H1 (cell line): ENCODE data around the gene DHRS7C. TPM values are rescaled to one million over a fixed set of nuclear protein-coding genes. Genes with fewer than 3 reads are reported as not detected.
A peak's percentile ranks its signal among the peaks of the same experiment; 100 is the strongest.

Experiments
- CTCF ChIA-PET: fragments of 300-600 bp; sonication (Branson Sonifier 250); formaldehyde crosslinking; loops from one replicate; lab custom pipeline; 2021; ENCODE audit not compliant: partially characterized antibody; lab: Charles Lee
- POLR2A ChIA-PET: fragments of 300-600 bp; sonication (Branson Sonifier 250); formaldehyde crosslinking; loops from one replicate; lab custom pipeline; 2021; ENCODE audit warnings: inconsistent platforms; ENCODE audit not compliant: partially characterized antibody; lab: Charles Lee
- DNase-seq, 2 experiments: peaks; one replicate each; pipeline versions ENCODE4 v3.0.0 to v3.0.0-alpha.2; 2010 to 2022; ENCODE audit warnings: low spot score in 2 of 2, low read depth in 1 of 2, mixed read lengths in 1 of 2
- FAIRE-seq: peaks from 2 replicates; lab custom pipeline; 2011; peaks lifted over from hg19 to GRCh38; lab: Jason Lieb, UNC
- H2AFZ ChIP-seq: 2 replicates; pipeline ENCODE4 v1.8.1; 2012; ENCODE audit warnings: low read length, inconsistent platforms
- H2AK5ac ChIP-seq: 2 replicates; pipeline ENCODE4 v1.6.1; 2013; ENCODE audit warnings: low read depth, low read length
- H2BK120ac ChIP-seq: replicated peaks from 2 replicates; pipeline ENCODE3; 2013; ENCODE audit warnings: low read depth, low read length, inconsistent platforms
- H2BK12ac ChIP-seq: 2 replicates; pipeline ENCODE4 v1.6.1; 2013; ENCODE audit warnings: low read depth, low read length
- H2BK15ac ChIP-seq: 2 replicates; pipeline ENCODE4 v1.6.1; 2013; ENCODE audit warnings: low read length
- H2BK20ac ChIP-seq: 2 replicates; pipeline ENCODE4 v1.6.1; 2013; ENCODE audit warnings: low read length
- H2BK5ac ChIP-seq: 2 replicates; pipeline ENCODE4 v1.6.1; 2013; ENCODE audit warnings: low read depth, low read length
- H3K14ac ChIP-seq: 2 replicates; pipeline ENCODE4 v1.6.1; 2013; ENCODE audit warnings: inconsistent platforms; ENCODE audit not compliant: insufficient read length
- H3K18ac ChIP-seq: 2 replicates; pipeline ENCODE4 v1.6.1; 2013; ENCODE audit warnings: low read length; ENCODE audit errors: extremely low read depth
- H3K23ac ChIP-seq: 2 replicates; pipeline ENCODE4 v1.6.1; 2013; ENCODE audit warnings: inconsistent platforms; ENCODE audit not compliant: insufficient read length
- H3K23me2 ChIP-seq: 2 replicates; pipeline ENCODE4 v1.6.1; 2013; ENCODE audit warnings: low read depth, low read length
- H3K27ac ChIP-seq: 2 replicates; pipeline ENCODE4 v1.6.1; 2011; ENCODE audit warnings: low read depth, low read length, inconsistent platforms
- H3K27me3 ChIP-seq, 4 experiments: replicated peaks in 1 of 4; 1 replicate in 1 of 4; 2 replicates in 3 of 4; pipeline versions ENCODE4 v1.6.1 to v1.8.1; 2011 to 2013; ENCODE audit warnings: low read length in 3 of 4, mild to moderate bottlenecking in 3 of 4, inconsistent platforms in 2 of 4, mixed read lengths in 2 of 4, moderate library complexity in 1 of 4; ENCODE audit not compliant: control insufficient read depth in 3 of 4, insufficient read depth in 3 of 4; ENCODE audit errors: extremely low read depth in 1 of 4
- H3K36me3 ChIP-seq, 4 experiments: 2 replicates each; pipeline versions ENCODE4 v1.6.1 to v1.8.1; 2011 to 2013; ENCODE audit warnings: mild to moderate bottlenecking in 4 of 4, low read length in 3 of 4, moderate library complexity in 2 of 4, control low read depth in 1 of 4, inconsistent platforms in 1 of 4; ENCODE audit not compliant: insufficient read depth in 4 of 4, control insufficient read depth in 2 of 4
- H3K4ac ChIP-seq: replicated peaks from 2 replicates; pipeline ENCODE3; 2013; ENCODE audit warnings: low read length, low read depth, mixed read lengths, inconsistent platforms; ENCODE audit not compliant: insufficient read length
- H3K4me1 ChIP-seq, 4 experiments: replicated peaks in 1 of 4; 1 replicate in 1 of 4; 2 replicates in 3 of 4; pipeline versions ENCODE4 v1.6.1 to v1.8.1; 2011 to 2013; ENCODE audit warnings: low read length in 3 of 4, inconsistent platforms in 2 of 4, mixed read lengths in 1 of 4; ENCODE audit not compliant: insufficient read depth in 4 of 4, control insufficient read depth in 3 of 4
- H3K4me2 ChIP-seq, 2 experiments: 2 replicates each; pipeline versions ENCODE4 v1.6.1 to v1.8.1; 2011 to 2013; ENCODE audit warnings: low read depth in 2 of 2, low read length in 2 of 2, control low read depth in 1 of 2, inconsistent platforms in 1 of 2, mild to moderate bottlenecking in 1 of 2; ENCODE audit not compliant: insufficient read depth in 1 of 2
- H3K4me3 ChIP-seq, 4 experiments: fragments of 200-600, 300-600 bp in 1 of 4; sonication (generic), shearing (Covaris generic), sonication (Bioruptor Twin) in 1 of 4; 2 replicates each; pipeline versions ENCODE4 v1.5.1 to v1.8.1; 2011 to 2016; ENCODE audit warnings: low read length in 4 of 4, low read depth in 3 of 4, control low read depth in 2 of 4, inconsistent platforms in 2 of 4, mild to moderate bottlenecking in 2 of 4, mixed read lengths in 1 of 4, moderate library complexity in 1 of 4; ENCODE audit not compliant: insufficient read depth in 2 of 4; ENCODE audit errors: extremely low read depth in 1 of 4
- H3K56ac ChIP-seq: replicated peaks from 2 replicates; pipeline ENCODE3; 2013; ENCODE audit warnings: low read depth, mild to moderate bottlenecking, mixed read lengths, low read length, inconsistent platforms; ENCODE audit not compliant: insufficient read length
- H3K79me1 ChIP-seq: 2 replicates; pipeline ENCODE4 v1.6.1; 2013; ENCODE audit warnings: low read depth, low read length, control low read depth
- H3K79me2 ChIP-seq, 2 experiments: 2 replicates each; pipeline versions ENCODE4 v1.6.1 to v1.8.1; 2012 to 2013; ENCODE audit warnings: low read length in 2 of 2, mild to moderate bottlenecking in 2 of 2, inconsistent platforms in 1 of 2; ENCODE audit not compliant: insufficient read depth in 2 of 2, control insufficient read depth in 1 of 2
- H3K9ac ChIP-seq, 4 experiments: replicated peaks in 1 of 4; 1 replicate in 1 of 4; 2 replicates in 3 of 4; pipeline versions ENCODE4 v1.6.1 to v1.8.1; 2011 to 2013; ENCODE audit warnings: low read depth in 3 of 4, low read length in 3 of 4, control low read depth in 2 of 4, mild to moderate bottlenecking in 2 of 4, moderate library complexity in 2 of 4, inconsistent platforms in 1 of 4; ENCODE audit errors: extremely low read depth in 1 of 4
- H3K9me3 ChIP-seq, 2 experiments: 2 replicates each; pipeline versions ENCODE4 v1.6.1 to v1.8.1; 2012 to 2013; ENCODE audit warnings: mild to moderate bottlenecking in 2 of 2, moderate library complexity in 2 of 2, control low read depth in 1 of 2, inconsistent platforms in 1 of 2, low read depth in 1 of 2, low read length in 1 of 2, mixed read lengths in 1 of 2; ENCODE audit not compliant: insufficient read depth in 2 of 2
- H4K20me1 ChIP-seq, 2 experiments: replicated peaks in 1 of 2; 2 replicates each; pipeline versions ENCODE3 to v1.8.1; 2011 to 2013; ENCODE audit warnings: inconsistent platforms in 2 of 2, low read length in 2 of 2, mild to moderate bottlenecking in 1 of 2; ENCODE audit not compliant: insufficient read depth in 2 of 2, control insufficient read depth in 1 of 2
- H4K5ac ChIP-seq: 2 replicates; pipeline ENCODE4 v1.6.1; 2013; ENCODE audit warnings: low read length, low read depth, mixed read lengths, inconsistent platforms; ENCODE audit not compliant: insufficient read length
- H4K8ac ChIP-seq: 2 replicates; pipeline ENCODE4 v1.8.0; 2013; ENCODE audit warnings: mild to moderate bottlenecking, moderate library complexity, low read length, inconsistent platforms; ENCODE audit not compliant: insufficient read depth; ENCODE audit errors: extremely low read depth
- H4K91ac ChIP-seq: replicated peaks from 2 replicates; pipeline ENCODE3; 2013; ENCODE audit warnings: low read length, mixed read lengths, inconsistent platforms; ENCODE audit not compliant: insufficient read length
- CHD2 ChIP-seq: IDR thresholded peaks from 2 replicates; pipeline ENCODE4 v1.6.1; 2012; ENCODE audit warnings: low read length, improper control_type of control experiment
- CTCF ChIP-seq, 3 experiments: IDR thresholded peaks; 1 replicate in 2 of 3; 2 replicates in 1 of 3; pipeline versions ENCODE4 v1.5.1 to v1.6.1; 2011; ENCODE audit warnings: low read length in 3 of 3, mild to moderate bottlenecking in 3 of 3, inconsistent platforms in 2 of 3, low read depth in 1 of 3, moderate library complexity in 1 of 3; ENCODE audit not compliant: insufficient read depth in 1 of 3; ENCODE audit errors: control extremely low read depth in 1 of 3
- RAD21 ChIP-seq, 2 experiments: IDR thresholded peaks in 1 of 2; conservative IDR thresholded peaks in 1 of 2; 2 replicates each; pipeline ENCODE4 v1.6.1; 2011; ENCODE audit warnings: low read depth in 2 of 2, low read length in 2 of 2, improper control_type of control experiment in 1 of 2, inconsistent platforms in 1 of 2, mild to moderate bottlenecking in 1 of 2, moderate library complexity in 1 of 2
- WGBS, 2 experiments: shearing (Covaris generic) in 1 of 2; methylation state at CpG; one replicate each; pipeline versions ENCODE4 v1.1.6 to v1.1.7; 2013 to 2015; ENCODE audit warnings: low lambda C conversion rate in 2 of 2, mixed read lengths in 2 of 2, inconsistent platforms in 1 of 2, low coverage in 1 of 2, missing lambda C conversion rate in 1 of 2; ENCODE audit not compliant: insufficient replicate concordance in 2 of 2, insufficient coverage in 1 of 2, insufficient read length in 1 of 2; ENCODE audit errors: extremely low coverage in 1 of 2, missing lambda C conversion rate in 1 of 2; 5-methylcytosine and 5-hydroxymethylcytosine counted together
- polyA plus RNA-seq, 7 experiments: library from polyadenylated mRNA; depleted of rRNA in 3 of 7; stranded (reverse) in 5 of 7; unstranded in 2 of 7; fragments of >200 nt in 5 of 7; fragments of 200-250 nt in 2 of 7; gene quantifications; 1 replicate in 5 of 7; 2 replicates in 1 of 7; 4 replicates in 1 of 7; pipeline versions ENCODE4 v1.2.1 to v1.2.3, GENCODE V29; 2011 to 2013; ENCODE audit warnings: missing spikeins in 2 of 7, mixed read lengths in 2 of 7
- total RNA-seq: library from RNA; stranded (reverse); fragmentation: NEBNext Ultra II Directional; extraction: Animal tissue kit (Norgen Biotek cat#: 25700); gene quantifications from 2 replicates; pipeline ENCODE4 v1.2.1, GENCODE V29; 2021

Gene DHRS7C
- total and polyA plus RNA-seq, 2 of the 8 experiments (the other 6 are each of a cell fraction or from before 2014, with no cell fraction given), result not detected

- no peak overlapping the region for H2BK5ac ChIP-seq
- CTCF ChIA-PET, result interaction anchor here (1.2 kb wide), 1 partner anchor 54 kb away, joined by 3 read pairs; no protein-coding TSS in a partner anchor
- no peak overlapping the region for H4K5ac ChIP-seq
- H4K20me1 ChIP-seq, result no peaks in the 10 kb centered on the region
- 90% methylated on average over 3 of the region's 3 CpGs; no CpG with 5 or more reads in 1 of the 2 experiments for WGBS, 2 experiments
- H3K4ac ChIP-seq, result no peak overlapping the region
- H4K8ac ChIP-seq, result no peak overlapping the region
- no peaks in the 10 kb centered on the region for H3K79me2 ChIP-seq
- H2BK120ac ChIP-seq, result no peak overlapping the region
- no peak overlapping the region for H2AK5ac ChIP-seq
- H3K4me3 ChIP-seq, result no peak overlapping the region
- no peak for DNase-seq
- H3K27ac ChIP-seq, result no peak overlapping the region
- H3K14ac ChIP-seq, result no peak overlapping the region
- H2BK12ac ChIP-seq, result no peak overlapping the region
- H3K23me2 ChIP-seq, result no peaks in the 10 kb centered on the region
- H3K4me2 ChIP-seq, result no peak overlapping the region
- H3K9me3 ChIP-seq, result no peaks in the 10 kb centered on the region
- no peak for FAIRE-seq
- H3K27me3 ChIP-seq, result no peaks in the 10 kb centered on the region
- TF ChIP-seq CTCF (IDR thresholded peaks at IDR 0.05; ENCODE audit: control extremely low read depth in 1 of 3, insufficient read depth in 1 of 3, low read depth in 1 of 3, low read length in 3 of 3) (peak in 2 of 3 experiments; percentile 7 to 20; a peak in 1 of 4 replicates), RAD21 (IDR thresholded peaks at IDR 0.05 in 1 of 2, conservative IDR thresholded peaks at IDR 0.05 in 1 of 2; ENCODE audit: low read depth in 2 of 2, low read length in 2 of 2) (peak; percentile 20 to 35; a peak in 3 of 4 replicates), CHD2 (no peak)
- TF ChIP-seq, all 59 proteins: peak for 2
- Histone ChIP-seq H2AFZ (peak overlapping the region; percentile 29; the same call in 1 of the 2 replicates), H3K18ac (no peak overlapping the region), H3K9ac (no peak overlapping the region), H3K79me1 (no peaks in the 10 kb centered on the region), H2BK20ac (no peak overlapping the region), H3K4me1 (no peaks in the 10 kb centered on the region), H4K91ac (no peak overlapping the region), H3K56ac (no peak overlapping the region), H3K23ac (no peak overlapping the region), H2BK15ac (no peak overlapping the region), H3K36me3 (no peaks in the 10 kb centered on the region)
- POLR2A ChIA-PET, result no interaction called here
Observed at GRCh38 chr17:9798008-9798407, 6.6 kb upstream of the DHRS7C start.
